ENCODE results near the gene PRSS2. TPM values are rescaled to one million over a fixed set of nuclear protein-coding genes. Genes with fewer than 3 reads are reported as not detected.

PRSS2 gene
- total RNA-seq, 1 donor from 2014 or later, result not detected

GRCh38 chr7:142806957-142807356, 36.2 kb downstream of the PRSS2 start:
- no peak for DNase-seq
- H3K27me3 ChIP-seq (ENCODE audit: low read depth), result peaks cover 96% of the 10 kb centered on the region
- H3K4me3 ChIP-seq, result no peak overlapping the region
- H3K36me3 ChIP-seq, result no peaks in the 10 kb centered on the region
- intact Hi-C loops (cut with micrococcal nuclease), result no loop called here
- H3K9me3 ChIP-seq (replicated peaks), result no peaks in the 10 kb centered on the region
- TF ChIP-seq CTCF (IDR thresholded peaks at IDR 0.05; ENCODE audit: borderline replicate concordance), result no peak
- no peak overlapping the region for H3K27ac ChIP-seq (replicated peaks)
- H3K4me1 ChIP-seq, result no peaks in the 10 kb centered on the region

- TF ChIP-seq CTCF (IDR thresholded peaks at IDR 0.05; ENCODE audit: borderline replicate concordance), result no peak
- Histone ChIP-seq H3K4me3 (no peak overlapping the region), H3K4me1 (no peaks in the 10 kb centered on the region), H3K36me3 (no peaks in the 10 kb centered on the region), H3K27me3 (ENCODE audit: low read depth) (peaks cover 96% of the 10 kb centered on the region), H3K9me3 (replicated peaks) (no peaks in the 10 kb centered on the region), H3K27ac (replicated peaks) (no peak overlapping the region)
- intact Hi-C loops (cut with micrococcal nuclease), result no loop called here
- DNase-seq, result no peak
Measured at GRCh38 chr7:142807855-142808460, 37.2 kb downstream of the PRSS2 start.

DNA sequence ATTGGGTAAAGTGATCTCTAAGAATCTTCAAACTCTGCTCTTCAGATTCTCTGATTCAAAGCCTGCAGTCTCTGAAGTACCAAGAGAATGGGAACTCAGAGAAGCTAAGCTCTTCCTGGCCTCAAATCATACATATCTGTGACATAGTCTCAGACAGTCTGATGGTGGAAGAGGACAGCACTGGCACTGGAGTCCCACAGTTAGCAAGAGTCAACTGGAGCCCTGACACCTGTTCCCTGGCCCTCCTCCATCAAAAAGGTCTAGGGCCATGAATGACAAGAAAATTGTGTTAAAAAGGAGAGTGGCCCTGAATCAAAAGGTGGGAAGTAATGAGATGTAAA, 37.7 kb downstream of the PRSS2 start:
- Histone ChIP-seq H3K36me3 (no peaks in the 10 kb centered on the region), H3K27ac (replicated peaks) (no peak overlapping the region), H3K4me1 (no peaks in the 10 kb centered on the region), H3K4me3 (no peak overlapping the region), H3K27me3 (ENCODE audit: low read depth) (peaks cover 97% of the 10 kb centered on the region), H3K9me3 (replicated peaks) (no peaks in the 10 kb centered on the region)
- DNase-seq, result no peak
- TF ChIP-seq CTCF (IDR thresholded peaks at IDR 0.05; ENCODE audit: borderline replicate concordance), result no peak
- intact Hi-C loops (cut with micrococcal nuclease), result no loop called here

- DNase-seq, result no peak
- Histone ChIP-seq H3K27me3 (ENCODE audit: low read depth) (peaks cover 97% of the 10 kb centered on the region), H3K36me3 (no peaks in the 10 kb centered on the region), H3K4me1 (no peaks in the 10 kb centered on the region), H3K4me3 (no peak overlapping the region), H3K27ac (replicated peaks) (no peak overlapping the region), H3K9me3 (replicated peaks) (no peaks in the 10 kb centered on the region)
- intact Hi-C loops (cut with micrococcal nuclease), result no loop called here
- TF ChIP-seq CTCF (IDR thresholded peaks at IDR 0.05; ENCODE audit: borderline replicate concordance), result no peak
Measured at GRCh38 chr7:142808802-142809583, 38.2 kb downstream of the PRSS2 start.

- no peaks in the 10 kb centered on the region for H3K36me3 ChIP-seq
- no peaks in the 10 kb centered on the region for H3K9me3 ChIP-seq (replicated peaks)
- no peak for DNase-seq
- intact Hi-C loops (cut with micrococcal nuclease), result no loop called here
- H3K27me3 ChIP-seq (ENCODE audit: low read depth), result peaks cover 98% of the 10 kb centered on the region
- no peak overlapping the region for H3K27ac ChIP-seq (replicated peaks)
- no peaks in the 10 kb centered on the region for H3K4me1 ChIP-seq
- H3K4me3 ChIP-seq, result no peak overlapping the region
- no peak for TF ChIP-seq CTCF (IDR thresholded peaks at IDR 0.05; ENCODE audit: borderline replicate concordance)
Measured at GRCh38 chr7:142809671-142810070, 38.9 kb downstream of the PRSS2 start.
